GM12873 (cell line): ENCODE results near the gene HIPK3.

Experiments used
- CTCF ChIP-seq: IDR thresholded peaks from 2 replicates; pipeline ENCODE4 v1.5.1; 2012; ENCODE audit warnings: low read depth, mild to moderate bottlenecking, moderate library complexity, low read length, control low read depth; ENCODE audit not compliant: insufficient read depth; ENCODE audit errors: missing control alignments

HIPK3 gene

GRCh38 chr11:33368931-33369330, 111.8 kb downstream of the HIPK3 start:
- TF ChIP-seq CTCF, result no peak

GRCh38 chr11:33373636-33374035, 116.5 kb downstream of the HIPK3 start:
- TF ChIP-seq CTCF, result no peak

- TF ChIP-seq CTCF, result no peak
These were observed 118.1 kb downstream of the HIPK3 start for GRCh38 chr11:33375236-33375635.

- TF ChIP-seq CTCF, result no peak
These were observed 118.6 kb downstream of the HIPK3 start, which contains the start of gene KIAA1549L for GRCh38 chr11:33375688-33376311. Gene KIAA1549L (plus strand): TSS chr11:33376108.

GRCh38 chr11:33376331-33377310, 119.4 kb downstream of the HIPK3 start:
- no peak for TF ChIP-seq CTCF

GRCh38 chr11:33377412-33378370, 120.5 kb downstream of the HIPK3 start:
- no peak for TF ChIP-seq CTCF
